Activated naive CD8-positive, alpha-beta T cell treated with anti-CD3 and anti-CD28 coated beads, Interleukin-2, amount 50 U/mL, for 24 hours (primary cell): ENCODE measurements around the gene HBG1.

Experiments used
- ATAC-seq: fragments of 150-1000 bp; cut with Tn5 transposase; one replicate; pipeline ENCODE4 v1.10.0; 2021
- DNase-seq: peaks from one replicate; pipeline ENCODE4 v3.0.0; 2021
- H3K27ac Mint-ChIP-seq: one replicate; pipeline ENCODE4 v1.8.0; 2021; ENCODE audit warnings: mild to moderate bottlenecking, mixed read lengths
- H3K27me3 Mint-ChIP-seq: one replicate; pipeline ENCODE4 v1.8.0; 2021; ENCODE audit warnings: mixed read lengths
- H3K36me3 Mint-ChIP-seq: one replicate; pipeline ENCODE4 v1.8.0; 2021; ENCODE audit warnings: low read depth, mixed read lengths
- H3K4me1 Mint-ChIP-seq: one replicate; pipeline ENCODE4 v1.8.0; 2021; ENCODE audit warnings: mixed read lengths
- H3K4me3 Mint-ChIP-seq: one replicate; pipeline ENCODE4 v1.8.0; 2021; ENCODE audit warnings: mild to moderate bottlenecking, moderate library complexity, mixed read lengths
- H3K9me3 Mint-ChIP-seq: one replicate; pipeline ENCODE4 v1.8.0; 2021; ENCODE audit warnings: mixed read lengths

Gene HBG1

GRCh38 chr11:5230266-5230665 is 19.4 kb downstream of the HBG1 start:
- Mint-ChIP-seq H3K36me3 (no peaks in the 10 kb centered on the region), H3K4me1 (no peaks in the 10 kb centered on the region)

GRCh38 chr11:5229796-5230195 is 19.9 kb downstream of the HBG1 start:
- H3K4me1 Mint-ChIP-seq = no peaks in the 10 kb centered on the region
- H3K4me3 Mint-ChIP-seq = no peak overlapping the region
- ATAC-seq = no peak
- no peaks in the 10 kb centered on the region for H3K9me3 Mint-ChIP-seq
- no peak for DNase-seq
- H3K27me3 Mint-ChIP-seq = no peaks in the 10 kb centered on the region
- no peak overlapping the region for H3K27ac Mint-ChIP-seq
- H3K36me3 Mint-ChIP-seq = no peaks in the 10 kb centered on the region

More at GRCh38 chr11:5230266-5230665, 19.4 kb downstream of the HBG1 start:
- H3K9me3 Mint-ChIP-seq = no peaks in the 10 kb centered on the region
- DNase-seq = no peak
- no peak overlapping the region for H3K4me3 Mint-ChIP-seq
- H3K27ac Mint-ChIP-seq = no peak overlapping the region
- peaks cover 2% of the 10 kb centered on the region for H3K27me3 Mint-ChIP-seq
- no peak for ATAC-seq

- H3K4me3 Mint-ChIP-seq = no peak overlapping the region
- no peak for DNase-seq
- H3K4me1 Mint-ChIP-seq = no peaks in the 10 kb centered on the region
- no peaks in the 10 kb centered on the region for H3K36me3 Mint-ChIP-seq
- no peaks in the 10 kb centered on the region for H3K9me3 Mint-ChIP-seq
- ATAC-seq = no peak
- no peaks in the 10 kb centered on the region for H3K27me3 Mint-ChIP-seq
- H3K27ac Mint-ChIP-seq = no peak overlapping the region
Observed at GRCh38 chr11:5229356-5229755, 20.3 kb downstream of the HBG1 start.

- DNase-seq = no peak
- H3K9me3 Mint-ChIP-seq = no peaks in the 10 kb centered on the region
- ATAC-seq = no peak
- H3K27me3 Mint-ChIP-seq = no peaks in the 10 kb centered on the region
- no peak overlapping the region for H3K4me3 Mint-ChIP-seq
- H3K27ac Mint-ChIP-seq = no peak overlapping the region
- no peaks in the 10 kb centered on the region for H3K4me1 Mint-ChIP-seq
- H3K36me3 Mint-ChIP-seq = no peaks in the 10 kb centered on the region
Observed at GRCh38 chr11:5228124-5228523, 21.5 kb downstream of the HBG1 start.

GRCh38 chr11:5227681-5228080 is 22.0 kb downstream of the HBG1 start:
- no peak overlapping the region for H3K27ac Mint-ChIP-seq
- H3K36me3 Mint-ChIP-seq = no peaks in the 10 kb centered on the region
- H3K9me3 Mint-ChIP-seq = no peaks in the 10 kb centered on the region
- DNase-seq = no peak
- H3K4me1 Mint-ChIP-seq = no peaks in the 10 kb centered on the region
- H3K27me3 Mint-ChIP-seq = no peaks in the 10 kb centered on the region
- no peak overlapping the region for H3K4me3 Mint-ChIP-seq
- ATAC-seq = no peak

GRCh38 chr11:5226732-5227310 is 22.8 kb downstream of the HBG1 start, which contains the start of gene HBB:
HBB (minus strand) TSS chr11:5227071; CDS start chr11:5227021, 50 bp downstream.
- no peaks in the 10 kb centered on the region for H3K4me1 Mint-ChIP-seq
- H3K9me3 Mint-ChIP-seq = no peaks in the 10 kb centered on the region
- no peaks in the 10 kb centered on the region for H3K27me3 Mint-ChIP-seq
- H3K27ac Mint-ChIP-seq = no peak within 1 kb of the TSS
- H3K36me3 Mint-ChIP-seq = no peaks in the 10 kb centered on the region
- no peak within 1 kb of the TSS for H3K4me3 Mint-ChIP-seq
- DNase-seq = no peak
- no peak for ATAC-seq

- H3K27ac Mint-ChIP-seq = no peak overlapping the region
- no peaks in the 10 kb centered on the region for H3K27me3 Mint-ChIP-seq
- no peaks in the 10 kb centered on the region for H3K4me1 Mint-ChIP-seq
- no peak for ATAC-seq
- H3K9me3 Mint-ChIP-seq = no peaks in the 10 kb centered on the region
- no peaks in the 10 kb centered on the region for H3K36me3 Mint-ChIP-seq
- DNase-seq = no peak
- no peak overlapping the region for H3K4me3 Mint-ChIP-seq
Observed at GRCh38 chr11:5225480-5225871, 24.2 kb downstream of the HBG1 start.

- H3K27me3 Mint-ChIP-seq = no peaks in the 10 kb centered on the region
- H3K27ac Mint-ChIP-seq = no peak overlapping the region
- ATAC-seq (no peak), DNase-seq (no peak)
- H3K36me3 Mint-ChIP-seq = no peaks in the 10 kb centered on the region
- H3K4me3 Mint-ChIP-seq = no peak overlapping the region
- no peaks in the 10 kb centered on the region for H3K4me1 Mint-ChIP-seq
- H3K9me3 Mint-ChIP-seq = no peaks in the 10 kb centered on the region
Observed at GRCh38 chr11:5224538-5225479, 24.8 kb downstream of the HBG1 start.

- Mint-ChIP-seq H3K27me3 (no peaks in the 10 kb centered on the region), H3K4me3 (no peak overlapping the region), H3K4me1 (no peaks in the 10 kb centered on the region), H3K9me3 (no peaks in the 10 kb centered on the region), H3K36me3 (no peaks in the 10 kb centered on the region), H3K27ac (no peak overlapping the region)
- no peak for DNase-seq
- ATAC-seq = no peak
Observed at GRCh38 chr11:5223686-5224085, 26.0 kb downstream of the HBG1 start.

GRCh38 chr11:5223146-5223545 is 26.5 kb downstream of the HBG1 start:
- no peak for ATAC-seq
- no peak for DNase-seq
- H3K36me3 Mint-ChIP-seq = no peaks in the 10 kb centered on the region
- no peak overlapping the region for H3K27ac Mint-ChIP-seq
- H3K4me3 Mint-ChIP-seq = no peak overlapping the region
- H3K9me3 Mint-ChIP-seq = no peaks in the 10 kb centered on the region
- H3K27me3 Mint-ChIP-seq = no peaks in the 10 kb centered on the region
- no peaks in the 10 kb centered on the region for H3K4me1 Mint-ChIP-seq

GRCh38 chr11:5210376-5210885 is 39.2 kb downstream of the HBG1 start:
- no peaks in the 10 kb centered on the region for H3K9me3 Mint-ChIP-seq
- ATAC-seq (no peak), DNase-seq (no peak)
- H3K27ac Mint-ChIP-seq = no peak overlapping the region
- no peaks in the 10 kb centered on the region for H3K27me3 Mint-ChIP-seq
- no peaks in the 10 kb centered on the region for H3K4me1 Mint-ChIP-seq
- H3K4me3 Mint-ChIP-seq = no peak overlapping the region
- H3K36me3 Mint-ChIP-seq = no peaks in the 10 kb centered on the region

- H3K4me3 Mint-ChIP-seq = no peak overlapping the region
- ATAC-seq (no peak), DNase-seq (no peak)
- H3K27me3 Mint-ChIP-seq = peaks cover 2% of the 10 kb centered on the region
- no peaks in the 10 kb centered on the region for H3K9me3 Mint-ChIP-seq
- H3K36me3 Mint-ChIP-seq = no peaks in the 10 kb centered on the region
- no peak overlapping the region for H3K27ac Mint-ChIP-seq
- no peaks in the 10 kb centered on the region for H3K4me1 Mint-ChIP-seq
Observed at GRCh38 chr11:5204787-5205186, 44.9 kb downstream of the HBG1 start.

- ATAC-seq = no peak
- Mint-ChIP-seq H3K27me3 (peaks cover 2% of the 10 kb centered on the region), H3K27ac (no peak overlapping the region), H3K4me1 (no peaks in the 10 kb centered on the region), H3K9me3 (no peaks in the 10 kb centered on the region), H3K4me3 (no peak overlapping the region), H3K36me3 (no peaks in the 10 kb centered on the region)
- no peak for DNase-seq
Observed at GRCh38 chr11:5203366-5203765, 46.3 kb downstream of the HBG1 start.

- no peaks in the 10 kb centered on the region for H3K9me3 Mint-ChIP-seq
- no peak within 1 kb of the TSS for H3K27ac Mint-ChIP-seq
- no peaks in the 10 kb centered on the region for H3K4me1 Mint-ChIP-seq
- DNase-seq (no peak), ATAC-seq (no peak)
- no peaks in the 10 kb centered on the region for H3K36me3 Mint-ChIP-seq
- H3K27me3 Mint-ChIP-seq = peaks cover 2% of the 10 kb centered on the region
- no peak within 1 kb of the TSS for H3K4me3 Mint-ChIP-seq
Observed at GRCh38 chr11:5200582-5200981, 49.1 kb downstream of the HBG1 start, which contains the start of gene OR51V1. OR51V1 (minus strand) TSS chr11:5200682; CDS start chr11:5200682, 0 bp downstream.

- H3K9me3 Mint-ChIP-seq = no peaks in the 10 kb centered on the region
- no peak for ATAC-seq
- H3K36me3 Mint-ChIP-seq = no peaks in the 10 kb centered on the region
- peaks cover 2% of the 10 kb centered on the region for H3K27me3 Mint-ChIP-seq
- DNase-seq = no peak
- no peak overlapping the region for H3K4me3 Mint-ChIP-seq
- no peak overlapping the region for H3K27ac Mint-ChIP-seq
- no peaks in the 10 kb centered on the region for H3K4me1 Mint-ChIP-seq
Observed at GRCh38 chr11:5198285-5198684, 51.4 kb downstream of the HBG1 start.
